Hepatocyte (in vitro differentiated cells): ENCODE data around the gene LRCOL1.

Experiments
- CTCF ChIP-seq: fragments of 200-600 bp; sonication (generic); IDR thresholded peaks from 2 replicates; pipeline ENCODE4 v1.5.1; 2016; ENCODE audit warnings: antibody characterized with exemption, mild to moderate bottlenecking; ENCODE audit not compliant: poor library complexity
- EZH2 ChIP-seq: fragments of 200-600 bp; sonication (generic); IDR thresholded peaks from 2 replicates; pipeline ENCODE4 v1.6.1; 2016; ENCODE audit warnings: antibody characterized with exemption, mild to moderate bottlenecking, borderline replicate concordance
- EZH2phosphoT487 ChIP-seq: fragments of 200-600 bp; sonication (generic); IDR thresholded peaks from one replicate; pipeline ENCODE4 v1.6.1; 2018; ENCODE audit warnings: antibody characterized with exemption, mild to moderate bottlenecking, low read depth, moderate library complexity; ENCODE audit not compliant: unreplicated experiment, severe bottlenecking

- TF ChIP-seq EZH2 (no peak), CTCF (no peak), EZH2phosphoT487 (no peak)
Measured at GRCh38 chr12:132563911-132564310, 46.5 kb downstream of the LRCOL1 start.
